Adrenal gland (tissue), 5 donors: ENCODE data around the gene ABI1.

ENCODE experiments used
- CTCF ChIP-seq, 6 experiments: fragments of 450-650 bp in 4 of 6; fragments of 200-600 bp in 2 of 6; sonication (generic) in 1 of 6; IDR thresholded peaks; 1 replicate in 5 of 6; 2 replicates in 1 of 6; pipeline versions ENCODE4 v1.5.1 to v1.8.0; 2016 to 2021; ENCODE audit warnings: antibody characterized with exemption in 6 of 6, mild to moderate bottlenecking in 2 of 6, moderate library complexity in 1 of 6
- POLR2A ChIP-seq, 2 donors: fragments of 450-650 bp; IDR thresholded peaks; one replicate each; pipeline ENCODE4 v1.6.1; 2017; ENCODE audit warnings: antibody characterized with exemption in 2 of 2, mild to moderate bottlenecking in 2 of 2, moderate library complexity in 1 of 2
- donor health status: DM: no; HTN: no; CAD: no.

- no peak for TF ChIP-seq POLR2A (IDR thresholded peaks at IDR 0.05)
- no peak for TF ChIP-seq CTCF (IDR thresholded peaks at IDR 0.05)
Measured at GRCh38 chr10:26727005-26727404, 133.8 kb downstream of the ABI1 start.
